GM18873 (cell line): ENCODE measurements around the gene ZNRD2.
"Not testable (repeated sequence)": the region's sequence is repeated elsewhere in the genome, so short reads cannot be mapped to it uniquely, and the experiment has no call there.

Source experiments
- ATAC-seq: cut with Tn5 transposase; IDR thresholded peaks from one replicate; pipeline ENCODE4 v1.9.1; 2021; ENCODE audit warnings: mild to moderate bottlenecking, moderate library complexity, moderate number of reproducible peaks; ENCODE audit not compliant: unreplicated experiment, low FRiP score

ZNRD2 gene

GRCh38 chr11:65554057-65554818 is 16.0 kb upstream of the ZNRD2 start:
- ATAC-seq: no peak

- no peak for ATAC-seq
Measured at GRCh38 chr11:65554842-65555430, 15.3 kb upstream of the ZNRD2 start.

- ATAC-seq: no peak
Measured at GRCh38 chr11:65555693-65556231, 14.5 kb upstream of the ZNRD2 start.

GRCh38 chr11:65556470-65557279 is 13.6 kb upstream of the ZNRD2 start:
- no peak for ATAC-seq

- ATAC-seq: no peak
Measured at GRCh38 chr11:65557280-65558001, 12.8 kb upstream of the ZNRD2 start.

GRCh38 chr11:65558002-65558929 is 12.0 kb upstream of the ZNRD2 start, which contains the start of gene LTBP3:
TSS of gene LTBP3 (minus strand) at chr11:65558359. CDS start at chr11:65557959, 400 bp downstream.
- no peak for ATAC-seq

- ATAC-seq: no peak
Measured at GRCh38 chr11:65558930-65559509, 11.3 kb upstream of the ZNRD2 start.

GRCh38 chr11:65559535-65559934 is 10.7 kb upstream of the ZNRD2 start:
- ATAC-seq: no peak

- no peak for ATAC-seq
Measured at GRCh38 chr11:65559951-65560537, 10.2 kb upstream of the ZNRD2 start.

- no peak for ATAC-seq
Measured at GRCh38 chr11:65560555-65561418, 9.5 kb upstream of the ZNRD2 start.

- no peak for ATAC-seq
Measured at GRCh38 chr11:65562020-65562419, 8.3 kb upstream of the ZNRD2 start.

GRCh38 chr11:65562788-65563187 is 7.5 kb upstream of the ZNRD2 start:
- no peak for ATAC-seq

- no peak for ATAC-seq
Measured at GRCh38 chr11:65563601-65564000, 6.7 kb upstream of the ZNRD2 start.

GRCh38 chr11:65564879-65565559 is 5.3 kb upstream of the ZNRD2 start:
- ATAC-seq: not testable (repeated sequence)

- ATAC-seq: no peak
Measured at GRCh38 chr11:65565624-65566453, 4.4 kb upstream of the ZNRD2 start.
